HG02981 (cell line): ENCODE measurements around the gene TGM6.
"Not testable (repeated sequence)": the region's sequence is repeated elsewhere in the genome, so short reads cannot be mapped to it uniquely, and the experiment has no call there.

Experiments used
- ATAC-seq: cut with Tn5 transposase; IDR thresholded peaks from one replicate; pipeline ENCODE4 v1.9.1; 2021; ENCODE audit warnings: mild to moderate bottlenecking, moderate library complexity; ENCODE audit not compliant: unreplicated experiment

Gene TGM6

DNA sequence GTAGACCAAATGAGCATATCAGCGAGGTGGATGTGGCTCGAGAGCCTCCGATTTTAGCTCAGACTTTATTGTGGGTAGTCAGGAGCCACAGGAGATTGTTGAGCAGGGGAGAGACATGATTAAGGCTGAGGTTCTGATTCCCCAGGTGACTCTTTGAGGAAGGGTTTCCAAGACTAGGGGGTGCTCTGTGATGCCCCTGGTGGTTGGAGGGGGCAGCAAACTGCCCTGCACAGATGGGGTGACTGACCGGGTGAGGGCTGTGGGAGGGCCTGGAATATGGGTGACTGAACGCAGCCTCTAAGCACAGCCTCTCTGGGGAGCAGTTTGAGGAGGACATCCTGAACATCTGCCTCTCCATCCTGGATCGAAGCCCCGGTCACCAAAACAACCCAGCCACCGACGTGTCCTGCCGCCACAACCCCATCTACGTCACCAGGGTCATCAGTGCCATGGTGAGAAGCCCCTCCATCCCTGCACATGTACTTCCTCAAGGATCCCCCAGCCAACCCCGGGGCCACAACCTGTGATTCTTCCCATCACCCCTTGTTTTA is 17.0 kb downstream of the TGM6 start:
- no peak for ATAC-seq

DNA sequence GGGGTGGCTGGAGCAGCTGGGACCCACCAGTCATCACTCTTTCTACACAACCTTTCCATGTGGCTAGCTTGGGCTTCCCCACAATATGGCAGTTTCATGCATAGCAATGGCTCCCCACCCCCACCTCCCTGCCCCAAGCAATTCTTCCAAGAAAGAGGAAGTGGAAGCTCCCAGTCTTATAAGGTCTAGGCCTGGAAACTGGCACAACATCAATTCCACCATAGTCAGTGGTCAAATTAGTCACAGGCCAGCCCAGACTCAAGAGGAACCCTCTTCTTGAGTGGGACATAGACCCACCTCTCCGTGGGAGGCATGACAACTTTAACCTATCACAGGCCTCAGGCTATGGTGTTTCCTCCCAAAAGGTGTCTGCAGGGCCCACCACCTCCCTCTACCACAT is 17.7 kb downstream of the TGM6 start:
- no peak for ATAC-seq

DNA sequence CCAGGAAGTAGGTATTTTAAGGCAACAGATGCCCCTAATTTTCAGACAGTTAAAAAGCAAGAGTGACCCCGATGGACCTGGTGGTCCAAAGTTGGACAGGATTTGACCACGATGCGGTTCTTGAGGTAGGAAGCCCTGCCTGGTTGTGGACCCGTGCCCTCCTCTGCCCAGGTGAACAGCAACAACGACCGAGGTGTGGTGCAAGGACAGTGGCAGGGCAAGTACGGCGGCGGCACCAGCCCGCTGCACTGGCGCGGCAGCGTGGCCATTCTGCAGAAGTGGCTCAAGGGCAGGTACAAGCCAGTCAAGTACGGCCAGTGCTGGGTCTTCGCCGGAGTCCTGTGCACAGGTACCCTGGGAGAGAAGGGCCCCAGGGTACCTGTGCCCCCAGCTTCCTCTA is 18.7 kb downstream of the TGM6 start:
- ATAC-seq, result no peak

DNA sequence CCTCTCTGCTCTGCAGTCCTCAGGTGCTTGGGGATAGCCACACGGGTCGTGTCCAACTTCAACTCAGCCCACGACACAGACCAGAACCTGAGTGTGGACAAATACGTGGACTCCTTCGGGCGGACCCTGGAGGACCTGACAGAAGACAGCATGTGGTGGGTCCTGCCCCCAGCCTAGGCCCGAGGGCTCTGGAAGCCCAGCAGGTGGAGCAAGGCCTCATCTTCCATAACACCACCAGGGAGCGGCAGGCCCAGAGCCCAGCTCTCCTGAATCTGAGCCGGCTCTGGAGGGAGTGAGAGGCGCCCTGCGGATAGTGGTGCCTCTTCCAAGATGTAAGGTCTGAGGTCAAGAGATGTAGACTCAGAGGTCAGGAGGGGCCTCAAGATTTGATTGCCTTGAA is 19.6 kb downstream of the TGM6 start:
- ATAC-seq, result no peak

DNA sequence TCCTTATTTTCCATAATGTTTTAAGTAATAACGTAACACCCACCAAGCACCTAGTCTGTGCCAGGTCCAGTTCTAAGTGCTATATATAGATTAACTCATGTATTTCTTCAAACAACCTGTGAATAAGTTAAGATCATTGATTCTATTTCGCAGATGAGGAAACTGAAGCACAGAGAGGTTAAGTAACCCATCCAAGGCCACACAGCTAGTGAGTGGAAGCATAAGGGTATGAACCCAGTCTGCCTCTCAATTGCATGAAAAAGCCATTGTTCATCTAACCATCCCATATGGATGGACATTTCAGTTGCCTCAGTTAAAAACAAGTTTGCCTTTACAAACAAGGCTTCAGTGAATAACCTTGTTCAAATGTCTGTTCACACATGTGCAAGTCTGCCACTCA is 20.8 kb downstream of the TGM6 start:
- ATAC-seq, result no peak

DNA sequence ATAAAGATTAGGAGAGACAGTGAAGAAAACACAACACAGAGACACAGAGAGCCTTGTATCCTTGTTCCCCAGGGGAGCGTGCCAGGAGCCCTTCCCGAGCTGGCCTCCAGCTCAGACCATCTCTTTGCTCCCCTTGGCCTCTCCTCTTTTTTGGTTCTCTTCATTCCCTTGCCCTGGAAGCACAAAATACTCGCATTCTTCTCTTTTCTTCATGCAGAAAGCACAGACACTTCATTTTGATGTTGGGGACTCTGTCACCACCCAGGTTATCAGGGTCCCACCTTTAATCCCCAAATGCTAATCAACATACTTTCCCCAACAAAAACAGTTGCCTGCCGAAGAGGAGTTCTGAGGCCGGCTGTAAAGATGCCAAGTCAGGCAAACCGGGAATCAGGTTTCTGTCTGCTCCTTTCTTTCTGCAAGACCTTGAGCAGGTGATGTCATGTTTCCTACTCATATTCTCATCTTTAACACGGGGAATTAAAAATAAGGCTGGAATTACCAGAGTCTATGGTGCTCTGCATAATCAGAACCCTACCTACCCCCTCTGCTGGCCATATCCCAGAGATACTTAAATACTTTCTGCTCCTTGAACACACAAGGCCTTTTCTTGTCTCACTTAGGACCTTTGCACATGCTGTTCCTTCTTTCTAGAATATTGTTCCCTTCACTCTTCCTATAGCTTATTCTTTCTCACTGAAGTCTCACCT is 21.7 kb downstream of the TGM6 start:
- no peak for ATAC-seq

DNA sequence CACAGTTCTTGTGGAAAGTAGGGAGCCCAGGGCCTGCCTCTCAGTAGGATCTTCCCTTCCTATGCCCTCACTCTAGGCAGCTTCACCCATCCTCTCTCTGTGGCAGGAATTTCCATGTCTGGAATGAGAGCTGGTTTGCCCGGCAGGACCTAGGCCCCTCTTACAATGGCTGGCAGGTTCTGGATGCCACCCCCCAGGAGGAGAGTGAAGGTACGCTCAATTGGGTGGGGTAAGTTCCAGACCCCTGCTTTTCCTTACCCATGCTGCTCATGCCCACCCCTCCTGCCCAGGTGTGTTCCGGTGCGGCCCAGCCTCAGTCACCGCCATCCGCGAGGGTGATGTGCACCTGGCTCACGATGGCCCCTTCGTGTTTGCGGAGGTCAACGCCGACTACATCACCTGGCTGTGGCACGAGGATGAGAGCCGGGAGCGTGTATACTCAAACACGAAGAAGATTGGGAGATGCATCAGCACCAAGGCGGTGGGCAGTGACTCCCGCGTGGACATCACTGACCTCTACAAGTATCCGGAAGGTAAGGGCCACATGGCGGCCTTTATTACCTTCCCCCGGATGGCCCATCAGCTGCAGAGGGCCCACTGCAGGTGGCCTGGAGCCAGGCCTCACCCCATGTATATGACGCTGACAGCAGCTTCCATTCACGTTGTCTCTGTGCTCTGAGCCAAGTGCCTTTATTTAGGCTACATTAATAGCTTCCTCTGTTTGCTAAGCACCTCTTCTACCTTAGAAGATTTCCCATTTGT is 22.8 kb downstream of the TGM6 start:
- ATAC-seq, result no peak

DNA sequence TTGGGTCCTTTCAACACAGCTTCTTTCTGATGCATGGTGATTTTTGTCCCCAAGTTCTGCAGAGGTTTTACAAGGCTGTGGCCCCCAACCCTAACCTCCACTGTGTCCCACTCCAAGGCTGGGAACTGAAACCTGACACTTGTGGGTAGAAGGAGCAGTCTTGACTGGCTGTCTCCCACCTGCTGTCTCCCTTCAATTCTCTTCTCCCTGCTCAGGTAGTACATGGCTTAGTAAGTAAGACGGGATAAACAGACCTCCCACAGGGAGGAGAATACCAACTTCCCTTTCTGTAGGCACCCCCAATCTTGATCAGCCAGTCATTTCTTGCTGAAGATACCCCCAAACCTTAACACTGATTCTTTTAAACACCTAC is 25.0 kb downstream of the TGM6 start:
- ATAC-seq, result no peak

DNA sequence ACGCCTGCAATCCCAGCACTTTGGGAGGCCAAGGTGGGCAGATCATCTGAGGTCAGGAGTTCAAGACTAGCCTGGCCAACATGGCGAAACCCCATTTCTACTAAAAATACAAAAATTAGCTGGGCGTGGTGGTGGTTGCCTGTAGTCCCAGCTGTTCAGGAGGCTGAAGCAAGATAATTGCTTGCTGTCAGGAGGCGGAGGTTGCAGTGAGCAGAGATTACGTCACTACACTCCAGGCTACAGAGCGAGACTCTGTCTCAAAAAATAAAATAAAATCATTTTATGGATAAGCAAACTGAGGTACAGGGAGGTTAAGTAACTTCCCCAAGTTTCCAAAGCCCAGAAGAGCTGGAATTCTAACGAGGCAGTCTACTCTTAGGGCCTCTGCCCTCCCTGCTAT is 26.7 kb downstream of the TGM6 start:
- not testable (repeated sequence) for ATAC-seq

DNA sequence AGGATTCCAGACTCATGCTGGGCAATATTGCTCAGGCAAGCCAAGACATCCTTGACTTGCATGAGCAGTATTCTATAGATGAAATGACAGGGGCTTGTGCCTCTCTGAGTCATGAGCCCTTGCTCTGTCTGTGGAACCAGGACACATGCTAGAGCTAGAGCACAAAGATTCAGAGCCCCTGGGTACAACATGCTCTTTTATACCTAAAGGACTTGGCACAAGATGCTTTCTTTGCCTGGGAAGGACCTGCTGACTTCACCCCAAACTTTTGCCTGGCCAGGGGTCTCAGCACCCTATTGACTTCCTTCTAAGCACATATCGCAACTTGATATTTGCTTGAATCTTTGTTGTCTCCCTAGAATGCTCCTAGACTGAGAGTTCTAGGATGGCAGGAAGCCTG is 27.4 kb downstream of the TGM6 start:
- no peak for ATAC-seq

DNA sequence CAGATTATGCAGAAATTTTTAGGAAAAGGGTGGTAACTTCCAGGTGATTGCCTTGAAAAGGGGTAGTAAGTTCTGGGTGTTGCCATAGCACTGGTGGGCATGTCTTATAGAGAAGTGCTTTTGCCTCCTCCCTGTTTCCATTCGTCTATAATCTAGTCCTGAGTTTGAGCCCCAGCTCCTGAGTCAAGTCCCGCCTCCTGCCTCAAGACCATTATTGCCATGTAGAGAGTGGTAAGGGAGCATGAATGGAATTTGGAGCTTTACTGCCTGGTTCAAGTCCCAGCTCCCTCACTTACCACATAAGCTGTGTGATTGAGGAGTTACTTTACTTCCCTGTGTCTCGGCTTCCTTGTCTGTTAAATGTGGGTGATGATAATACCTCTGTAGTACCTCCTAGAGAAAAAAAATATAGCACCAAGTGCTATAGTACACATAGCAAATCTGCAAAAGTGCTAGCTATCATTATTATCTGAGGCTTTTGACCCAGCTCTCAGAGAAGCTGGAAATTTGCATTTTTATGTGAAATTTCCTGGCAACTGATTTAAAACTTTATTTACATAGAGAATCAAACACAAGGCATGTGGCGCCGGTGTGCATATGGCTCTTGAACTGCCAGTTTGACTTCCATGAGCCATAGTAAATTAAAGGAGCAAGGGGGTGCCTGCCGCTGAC is 36.0 kb downstream of the TGM6 start:
- ATAC-seq, result no peak

DNA sequence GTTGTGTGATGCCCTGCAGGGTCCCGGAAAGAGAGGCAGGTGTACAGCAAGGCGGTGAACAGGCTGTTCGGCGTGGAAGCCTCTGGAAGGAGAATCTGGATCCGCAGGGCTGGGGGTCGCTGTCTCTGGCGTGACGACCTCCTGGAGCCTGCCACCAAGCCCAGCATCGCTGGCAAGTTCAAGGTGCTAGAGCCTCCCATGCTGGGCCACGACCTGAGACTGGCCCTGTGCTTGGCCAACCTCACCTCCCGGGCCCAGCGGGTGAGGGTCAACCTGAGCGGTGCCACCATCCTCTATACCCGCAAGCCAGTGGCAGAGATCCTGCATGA is 36.5 kb downstream of the TGM6 start:
- ATAC-seq, result no peak

DNA sequence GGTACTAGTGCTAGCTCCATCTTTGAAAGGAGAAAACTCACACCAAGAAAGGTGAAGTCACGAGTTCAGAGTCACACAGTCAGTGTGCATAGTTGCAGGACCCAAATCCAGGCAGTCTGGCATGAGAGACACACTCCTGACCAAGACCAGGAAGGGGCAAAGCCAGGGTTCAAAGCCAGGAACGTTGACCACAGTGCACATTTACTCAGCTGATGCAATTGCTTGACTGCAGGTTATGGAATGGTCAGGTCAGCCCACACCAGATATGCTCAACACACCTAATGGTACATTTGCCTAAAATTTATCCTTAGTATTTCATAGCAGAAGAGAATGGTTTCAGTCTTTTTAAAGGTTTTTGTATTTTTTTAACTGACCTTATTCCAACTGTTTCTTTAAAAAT is 37.7 kb downstream of the TGM6 start:
- no peak for ATAC-seq

DNA sequence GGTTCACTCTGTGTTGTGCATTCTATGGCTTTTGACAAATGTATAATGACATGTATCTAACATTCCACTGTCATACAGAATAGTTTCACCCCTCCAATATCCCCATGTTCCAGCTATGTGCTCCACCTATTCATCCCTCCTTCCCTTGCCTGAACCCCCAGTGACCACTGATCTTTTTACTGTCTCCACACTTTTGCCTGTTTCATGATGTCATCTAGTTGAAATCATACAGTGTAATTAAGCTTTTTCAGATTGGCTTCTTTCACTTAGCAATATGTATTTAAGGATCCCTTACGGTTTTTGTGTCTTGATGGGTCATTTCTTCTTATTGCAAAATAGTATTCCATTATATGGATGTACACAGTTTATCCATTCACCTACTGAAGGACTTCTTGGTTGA is 39.8 kb downstream of the TGM6 start:
- no peak for ATAC-seq

DNA sequence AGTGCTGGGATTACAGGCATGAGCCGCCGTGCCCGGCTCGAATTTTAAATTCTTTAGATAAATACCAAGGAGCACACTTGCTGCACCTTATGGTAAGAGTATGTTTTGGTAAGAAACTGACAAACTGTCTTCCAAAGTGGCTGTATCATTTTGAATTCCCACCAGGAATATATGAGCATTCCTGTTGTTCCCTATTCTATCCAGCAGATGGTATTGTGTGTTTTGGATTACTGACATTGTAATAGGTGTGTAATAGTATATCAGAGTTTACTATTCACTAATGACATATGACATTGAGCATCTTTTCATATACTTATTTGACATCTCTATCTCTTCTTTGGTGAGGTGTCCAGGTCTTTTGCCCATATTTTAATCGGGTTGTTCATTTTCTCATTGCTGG is 40.5 kb downstream of the TGM6 start:
- no peak for ATAC-seq

DNA sequence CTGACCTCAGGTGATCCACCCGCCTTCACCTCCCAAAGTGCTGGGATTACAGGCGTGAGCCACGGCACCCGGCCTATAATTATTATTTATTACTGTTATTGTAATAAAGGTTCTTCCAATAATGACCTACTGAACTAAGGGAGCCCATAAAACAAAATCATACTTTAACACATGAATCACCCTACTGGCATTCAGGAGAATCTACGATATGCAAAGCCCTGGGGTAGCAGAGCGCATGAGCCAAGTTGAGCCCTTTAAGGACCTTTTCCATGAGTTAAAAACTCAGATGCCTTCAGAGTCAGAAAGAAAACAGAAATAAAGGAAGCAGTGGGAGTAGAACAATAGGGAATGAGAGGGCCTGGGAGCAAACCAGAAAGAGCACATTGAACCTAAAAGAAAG is 48.4 kb downstream of the TGM6 start:
- no peak for ATAC-seq

DNA sequence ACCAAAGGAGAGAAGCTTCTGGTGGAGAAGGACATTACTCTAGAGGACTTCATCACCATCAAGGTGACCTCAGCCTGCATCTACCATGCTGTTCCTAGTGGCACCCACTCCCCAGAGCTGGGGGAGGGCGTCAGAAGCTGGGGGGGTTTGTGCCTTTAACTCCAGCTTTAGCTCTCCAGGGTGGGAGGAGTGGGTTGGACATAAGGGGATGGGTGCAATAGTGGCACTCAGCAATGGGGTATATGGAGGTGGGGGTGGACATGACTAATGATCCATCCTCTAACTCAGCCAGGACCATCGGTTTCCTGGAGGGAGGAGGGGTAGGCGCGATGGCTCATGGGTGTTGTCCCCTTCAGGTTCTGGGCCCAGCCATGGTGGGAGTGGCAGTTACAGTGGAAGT is 49.8 kb downstream of the TGM6 start:
- no peak for ATAC-seq

DNA sequence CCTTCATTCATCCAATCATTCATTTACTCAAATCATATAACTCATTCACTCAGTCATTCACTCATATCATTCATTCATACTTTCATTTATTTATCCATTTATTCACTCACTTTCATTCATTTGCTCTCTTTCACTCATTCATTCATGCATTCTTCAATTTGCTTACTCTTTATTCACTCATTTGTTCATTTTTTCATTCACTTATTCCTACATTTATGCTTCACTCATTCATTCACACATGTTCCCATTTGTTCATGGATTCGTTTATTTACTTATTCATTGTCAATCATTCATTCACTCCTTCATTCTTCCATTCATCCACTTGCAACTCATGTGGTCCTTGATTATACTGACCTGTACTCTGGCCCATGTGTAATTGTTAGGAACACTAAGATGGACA is 50.5 kb downstream of the TGM6 start:
- ATAC-seq, result no peak

DNA sequence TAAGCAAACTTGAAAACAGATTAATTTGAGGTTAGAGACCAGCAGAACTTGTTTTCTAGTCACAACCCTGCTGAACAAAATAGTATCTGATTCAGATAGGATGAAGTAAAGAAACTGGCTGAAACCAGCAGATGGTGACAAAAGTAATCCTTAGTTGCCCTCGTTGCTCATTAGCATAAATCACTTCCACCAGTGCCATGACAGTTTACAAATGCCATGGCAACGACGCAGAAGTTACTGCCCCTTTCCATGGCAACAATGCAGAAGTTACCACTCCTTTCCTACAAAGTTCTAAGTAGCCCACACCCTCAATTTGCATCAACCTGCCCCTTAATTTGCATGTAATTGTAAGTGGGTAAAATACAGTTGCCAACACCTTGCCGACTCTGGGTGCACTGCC is 66.1 kb downstream of the TGM6 start:
- ATAC-seq, result no peak

DNA sequence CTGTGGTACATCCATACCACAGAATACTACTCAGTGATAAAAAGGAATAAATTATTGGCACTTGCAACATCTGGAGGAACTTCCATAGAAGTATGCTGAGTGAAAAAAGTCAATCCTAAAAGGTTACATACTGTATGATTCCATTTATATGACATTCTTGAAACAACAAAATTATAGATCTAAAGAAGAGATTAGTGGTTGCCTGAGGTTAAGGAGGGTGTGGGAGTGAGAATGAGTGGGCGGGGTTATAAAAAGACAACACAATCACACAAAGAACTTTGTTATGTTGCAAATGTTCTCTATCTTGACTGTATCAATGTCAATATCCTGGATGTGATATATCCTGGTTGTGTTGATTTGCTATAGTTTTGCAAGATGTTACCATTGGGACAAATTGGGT is 68.7 kb downstream of the TGM6 start:
- ATAC-seq, result no peak

DNA sequence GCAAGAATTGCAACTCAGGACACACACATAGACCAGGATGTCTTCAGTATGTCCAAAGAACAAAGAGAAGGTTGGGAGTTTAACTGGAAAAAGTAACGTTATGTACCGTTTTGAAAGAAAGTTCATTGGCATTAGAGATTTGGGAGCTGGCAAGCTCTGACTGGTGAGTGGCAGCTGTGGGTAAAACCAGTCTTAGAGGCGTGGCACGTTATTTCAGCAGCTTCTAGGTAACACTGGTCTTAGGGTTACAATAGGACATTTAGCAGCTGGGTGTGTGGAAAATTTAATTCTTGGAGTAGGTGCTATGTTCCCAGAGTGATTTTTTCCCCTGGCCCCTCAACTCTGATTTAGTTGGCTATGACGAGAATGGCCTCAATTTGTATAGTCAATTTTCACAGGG is 70.7 kb downstream of the TGM6 start:
- ATAC-seq, result no peak
